Measurements from ENCODE around the gene MBNL3. TPM values are rescaled to one million over a fixed set of nuclear protein-coding genes. Genes with fewer than 3 reads are reported as not detected.
"Not testable (repeated sequence)": the region's sequence is repeated elsewhere in the genome, so short reads cannot be mapped to it uniquely, and the experiment has no call there.

The MBNL3 gene
- total RNA-seq, 1 donor from 2014 or later: 15.7 TPM

GRCh38 chrX:132330156-132330729 is 158.6 kb downstream of the MBNL3 start:
- H3K27me3 Mint-ChIP-seq (ENCODE audit: low read depth): no peaks in the 10 kb centered on the region
- H3K27ac Mint-ChIP-seq: no peak overlapping the region
- intact Hi-C loops (cut with micrococcal nuclease): no loop called here
- H3K9me3 Mint-ChIP-seq: no peaks in the 10 kb centered on the region
- no peak overlapping the region for H3K4me3 Mint-ChIP-seq (ENCODE audit: low read depth)
- DNase-seq (ENCODE audit: low spot score): no peak
- H3K4me1 Mint-ChIP-seq (ENCODE audit: low read depth): peaks cover 7% of the 10 kb centered on the region
- no peaks in the 10 kb centered on the region for H3K36me3 Mint-ChIP-seq (ENCODE audit: low read depth)

- H3K27me3 Mint-ChIP-seq (ENCODE audit: low read depth); H3K4me3 Mint-ChIP-seq (ENCODE audit: low read depth); DNase-seq (ENCODE audit: low spot score); H3K27ac Mint-ChIP-seq; H3K4me1 Mint-ChIP-seq (ENCODE audit: low read depth); H3K36me3 Mint-ChIP-seq (ENCODE audit: low read depth); intact Hi-C loops (cut with micrococcal nuclease); H3K9me3 Mint-ChIP-seq: not testable (repeated sequence)
These were observed 161.9 kb downstream of the MBNL3 start for GRCh38 chrX:132326960-132327359.

All from activated T-helper 2 cell treated with anti-CD3 and anti-CD28 coated beads, Interferon-gamma antibody, Interleukin-2, Interleukin-4, amounts not matched to agents 10 μg/mL and 5 μg/mL and 100 μg/mL, durations not matched to agents 14 hours and 24 hours and 36 hours (primary cell).